SK-N-SH treated with all-trans-retinoic acid at 6 μM for 48 hours (cell line): Measurements from ENCODE around the gene PTPRN2.

Experiments
- ATAC-seq: fragments of 200-7000 bp; cut with Tn5 transposase; 3 replicates; pipeline ENCODE4 v1.9.1; 2020; ENCODE audit warnings: mild to moderate bottlenecking, moderate library complexity
- ARNTL ChIP-seq: fragments of 450-650 bp; formaldehyde crosslinking; IDR thresholded peaks from 2 replicates; pipeline ENCODE4 v1.5.0; 2020; ENCODE audit warnings: low read depth, mild to moderate bottlenecking, moderate library complexity, borderline replicate concordance
- CREB5 ChIP-seq: fragments of 250-450 bp; sonication (Bioruptor Pico); IDR thresholded peaks from 2 replicates; pipeline ENCODE4 v1.5.1; 2020; ENCODE audit warnings: low read depth, mild to moderate bottlenecking, moderate library complexity
- CSDC2 ChIP-seq: fragments of 250-450 bp; sonication (Bioruptor Pico); IDR thresholded peaks from 2 replicates; pipeline ENCODE4 v1.5.0; 2020; ENCODE audit warnings: mild to moderate bottlenecking, moderate library complexity
- CSRNP3 ChIP-seq: fragments of 250-450 bp; sonication (Bioruptor Pico); IDR thresholded peaks from 2 replicates; pipeline ENCODE4 v1.5.1; 2021; ENCODE audit warnings: mild to moderate bottlenecking, moderate library complexity
- ESRRG ChIP-seq: fragments of 250-450 bp; sonication (Bioruptor Pico); IDR thresholded peaks from 2 replicates; pipeline ENCODE4 v1.6.1; 2021; ENCODE audit warnings: mild to moderate bottlenecking
- GLIS3 ChIP-seq: fragments of 250-450 bp; sonication (Bioruptor Pico); IDR thresholded peaks from 2 replicates; pipeline ENCODE4 v1.5.0; 2020; ENCODE audit warnings: mild to moderate bottlenecking, moderate library complexity
- OSR1 ChIP-seq: fragments of 250-450 bp; sonication (Bioruptor Pico); IDR thresholded peaks from 2 replicates; pipeline ENCODE4 v1.8.0; 2022; ENCODE audit warnings: moderate library complexity, mild to moderate bottlenecking, inconsistent platforms
- PATZ1 ChIP-seq: fragments of 250-450 bp; sonication (Bioruptor Pico); IDR thresholded peaks from 2 replicates; pipeline ENCODE4 v1.8.0; 2020; ENCODE audit warnings: mild to moderate bottlenecking, moderate library complexity, borderline replicate concordance
- POU6F1 ChIP-seq: fragments of 250-450 bp; sonication (Bioruptor Pico); IDR thresholded peaks from 2 replicates; pipeline ENCODE4 v1.8.0; 2021; ENCODE audit warnings: low read depth, mild to moderate bottlenecking, moderate library complexity, borderline replicate concordance
- PPARA ChIP-seq: fragments of 250-450 bp; sonication (Bioruptor Pico); IDR thresholded peaks from 2 replicates; pipeline ENCODE4 v1.5.0; 2020; ENCODE audit warnings: mild to moderate bottlenecking, borderline replicate concordance
- RARB ChIP-seq: fragments of 250-450 bp; sonication (Bioruptor Pico); IDR thresholded peaks from 2 replicates; pipeline ENCODE4 v1.8.0; 2021; ENCODE audit warnings: mild to moderate bottlenecking, moderate library complexity
- SNAI2 ChIP-seq: fragments of 250-450 bp; sonication (Bioruptor Pico); IDR thresholded peaks from 2 replicates; pipeline ENCODE4 v1.5.0; 2020; ENCODE audit warnings: mild to moderate bottlenecking, moderate library complexity
- TCF4 ChIP-seq: fragments of 250-450 bp; sonication (Bioruptor Pico); IDR thresholded peaks from 2 replicates; pipeline ENCODE4 v1.8.0; 2021; ENCODE audit warnings: mild to moderate bottlenecking, moderate library complexity, borderline replicate concordance
- TOX ChIP-seq: fragments of 250-450 bp; sonication (Bioruptor Pico); IDR thresholded peaks from 2 replicates; pipeline ENCODE4 v1.8.0; 2021; ENCODE audit warnings: mild to moderate bottlenecking, moderate library complexity, borderline replicate concordance
- ZC3H10 ChIP-seq: fragments of 250-450 bp; sonication (Bioruptor Pico); IDR thresholded peaks from 2 replicates; pipeline ENCODE4 v1.5.1; 2021; ENCODE audit warnings: mild to moderate bottlenecking, moderate library complexity
- ZFP30 ChIP-seq: fragments of 450-650 bp; formaldehyde crosslinking; IDR thresholded peaks from 2 replicates; pipeline ENCODE4 v1.5.0; 2022; ENCODE audit warnings: mild to moderate bottlenecking, moderate library complexity
- ZNF565 ChIP-seq: fragments of 450-650 bp; formaldehyde crosslinking; conservative IDR thresholded peaks from 2 replicates; pipeline ENCODE4 v1.5.0; 2020; ENCODE audit warnings: low read depth, mild to moderate bottlenecking, moderate library complexity
- ZNF8 ChIP-seq: fragments of 450-650 bp; formaldehyde crosslinking; IDR thresholded peaks from 2 replicates; pipeline ENCODE4 v1.5.0; 2020; ENCODE audit warnings: mild to moderate bottlenecking, moderate library complexity
- TF ChIP-seq, protein P1 (sequence below): fragments of 250-450 bp; sonication (Bioruptor Pico); IDR thresholded peaks from 2 replicates; pipeline ENCODE4 v1.5.0; 2020; ENCODE audit warnings: mild to moderate bottlenecking, moderate library complexity

The PTPRN2 gene

DNA sequence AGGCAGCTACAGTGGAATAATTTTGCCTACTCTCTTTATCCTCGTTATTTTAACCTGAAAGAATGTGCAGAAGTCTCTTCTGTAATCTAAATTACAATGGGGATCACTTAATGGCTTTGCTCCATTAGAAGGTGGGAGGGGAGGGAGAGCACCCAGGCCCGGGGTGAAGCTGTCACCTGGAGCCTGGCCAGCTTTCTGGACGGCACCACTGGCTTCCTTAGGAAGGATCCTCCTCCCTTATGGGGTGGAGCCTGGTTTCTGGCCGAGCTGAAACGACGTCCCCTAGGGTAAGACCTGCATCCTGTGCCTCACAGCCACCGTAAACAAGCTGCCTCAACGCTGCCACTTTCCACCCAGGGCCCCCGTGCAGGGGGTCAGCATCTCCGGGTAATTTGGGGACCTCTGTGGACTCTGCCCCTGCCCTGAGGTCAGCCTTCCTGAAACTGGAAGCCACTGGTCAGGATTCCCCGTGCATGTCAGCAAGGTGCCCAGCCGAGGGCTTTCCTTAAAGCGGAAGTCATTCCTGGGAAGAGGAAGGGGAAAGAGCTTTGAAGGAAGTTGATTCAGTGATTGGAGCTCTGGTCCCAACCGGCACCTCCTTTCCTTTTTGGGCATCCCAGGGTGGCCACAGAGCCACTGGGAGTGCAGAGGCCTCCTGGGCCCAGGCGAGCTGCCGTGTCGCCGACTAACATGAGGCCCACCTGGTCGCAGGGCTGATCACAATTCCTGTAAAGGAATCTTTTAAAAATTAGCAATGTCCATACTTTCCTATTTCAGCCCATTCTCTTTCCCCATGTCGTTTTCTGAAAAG lies 681.8 kb downstream of the PTPRN2 start:
- TF ChIP-seq CSDC2 (CRISPR knock-in tag) (no peak), SNAI2 (no peak), ZNF8 (CRISPR knock-in tag) (no peak), TOX (CRISPR knock-in tag) (no peak), PATZ1 (CRISPR knock-in tag) (no peak), ZC3H10 (CRISPR knock-in tag) (no peak), OSR1 (CRISPR knock-in tag) (no peak), ZNF565 (CRISPR knock-in tag) (no peak), ESRRG (CRISPR knock-in tag) (no peak), POU6F1 (CRISPR knock-in tag) (no peak), ZFP30 (CRISPR knock-in tag) (no peak), CREB5 (CRISPR knock-in tag) (no peak), RARB (no peak), ARNTL (CRISPR knock-in tag) (no peak)
- TF ChIP-seq, protein P1, sequence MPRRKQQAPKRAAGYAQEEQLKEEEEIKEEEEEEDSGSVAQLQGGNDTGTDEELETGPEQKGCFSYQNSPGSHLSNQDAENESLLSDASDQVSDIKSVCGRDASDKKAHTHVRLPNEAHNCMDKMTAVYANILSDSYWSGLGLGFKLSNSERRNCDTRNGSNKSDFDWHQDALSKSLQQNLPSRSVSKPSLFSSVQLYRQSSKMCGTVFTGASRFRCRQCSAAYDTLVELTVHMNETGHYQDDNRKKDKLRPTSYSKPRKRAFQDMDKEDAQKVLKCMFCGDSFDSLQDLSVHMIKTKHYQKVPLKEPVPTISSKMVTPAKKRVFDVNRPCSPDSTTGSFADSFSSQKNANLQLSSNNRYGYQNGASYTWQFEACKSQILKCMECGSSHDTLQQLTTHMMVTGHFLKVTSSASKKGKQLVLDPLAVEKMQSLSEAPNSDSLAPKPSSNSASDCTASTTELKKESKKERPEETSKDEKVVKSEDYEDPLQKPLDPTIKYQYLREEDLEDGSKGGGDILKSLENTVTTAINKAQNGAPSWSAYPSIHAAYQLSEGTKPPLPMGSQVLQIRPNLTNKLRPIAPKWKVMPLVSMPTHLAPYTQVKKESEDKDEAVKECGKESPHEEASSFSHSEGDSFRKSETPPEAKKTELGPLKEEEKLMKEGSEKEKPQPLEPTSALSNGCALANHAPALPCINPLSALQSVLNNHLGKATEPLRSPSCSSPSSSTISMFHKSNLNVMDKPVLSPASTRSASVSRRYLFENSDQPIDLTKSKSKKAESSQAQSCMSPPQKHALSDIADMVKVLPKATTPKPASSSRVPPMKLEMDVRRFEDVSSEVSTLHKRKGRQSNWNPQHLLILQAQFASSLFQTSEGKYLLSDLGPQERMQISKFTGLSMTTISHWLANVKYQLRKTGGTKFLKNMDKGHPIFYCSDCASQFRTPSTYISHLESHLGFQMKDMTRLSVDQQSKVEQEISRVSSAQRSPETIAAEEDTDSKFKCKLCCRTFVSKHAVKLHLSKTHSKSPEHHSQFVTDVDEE (CRISPR knock-in tag), result no peak
- TF ChIP-seq, all 23 proteins: peak for 0
- no peak for ATAC-seq

DNA sequence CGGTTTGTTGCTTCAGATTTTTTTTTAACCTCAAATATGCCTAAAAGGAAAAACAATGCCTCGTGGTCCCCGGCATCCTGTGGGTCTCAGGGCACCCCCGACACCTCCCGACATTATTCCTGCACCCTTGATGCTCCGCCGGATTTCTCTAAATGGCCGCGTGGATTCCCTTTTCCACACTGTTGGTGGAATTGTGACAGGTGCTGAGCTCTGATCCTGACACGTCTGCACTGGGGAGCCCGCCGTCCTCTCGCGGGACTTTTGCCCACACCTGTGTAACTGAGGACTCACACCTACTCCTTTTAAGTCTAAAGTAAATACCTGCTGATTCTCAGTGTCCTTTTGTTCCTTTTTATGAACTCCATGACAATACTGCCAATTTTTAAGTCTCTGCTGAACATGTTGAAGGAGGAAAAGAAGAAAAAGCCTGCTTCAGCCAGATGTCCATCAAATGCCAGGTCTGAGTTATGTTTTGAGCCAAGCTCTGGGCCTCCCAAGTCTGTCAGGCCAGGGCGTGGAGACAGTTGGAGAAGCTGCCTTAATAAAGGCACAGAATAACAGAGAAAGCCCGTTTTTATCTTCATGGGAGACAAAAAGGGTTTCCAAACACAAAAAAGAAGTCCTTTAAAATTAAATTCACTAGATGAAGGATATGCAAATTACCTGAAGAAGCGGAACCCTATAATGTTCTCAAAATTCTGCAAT lies 682.6 kb downstream of the PTPRN2 start:
- TF ChIP-seq TCF4 (CRISPR knock-in tag) (no peak), ZFP30 (CRISPR knock-in tag) (no peak), GLIS3 (no peak), PPARA (CRISPR knock-in tag) (no peak), CSRNP3 (CRISPR knock-in tag) (no peak), ARNTL (CRISPR knock-in tag) (no peak), TOX (CRISPR knock-in tag) (no peak), POU6F1 (CRISPR knock-in tag) (no peak), ESRRG (CRISPR knock-in tag) (no peak), CSDC2 (CRISPR knock-in tag) (no peak), ZC3H10 (CRISPR knock-in tag) (no peak)

More for the DNA sequence above, 682.6 kb downstream of the PTPRN2 start:
- no peak for ATAC-seq
